NCI-H146 treated with DMSO at 0.1 percent for 48 hours (cell line): ENCODE results near the gene SLC37A1.

ENCODE experiments used
- DNase-seq: peaks from one replicate; lab custom pipeline; 2025; ENCODE audit not compliant: unreplicated experiment; lab: John Stamatoyannopoulos, UW

SLC37A1 gene

DNA sequence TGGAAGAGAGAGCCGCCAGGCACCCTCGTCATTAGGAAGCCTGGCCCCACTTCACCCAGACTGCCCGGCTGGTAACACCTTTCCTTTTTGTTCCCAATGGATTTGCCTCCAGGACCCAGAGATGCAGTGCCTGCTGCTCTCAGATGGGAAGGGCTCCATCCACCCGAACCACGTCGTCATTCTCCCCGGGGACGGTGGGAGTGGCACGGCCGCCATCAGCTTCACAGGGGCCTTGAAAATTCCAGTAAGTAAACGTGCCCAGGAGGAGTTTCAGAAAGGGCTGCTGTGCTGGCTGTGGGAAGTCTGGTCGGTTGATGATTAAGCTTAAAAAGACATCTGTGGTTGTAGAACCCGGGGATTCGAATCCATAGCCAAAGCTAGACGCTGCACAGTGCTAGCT is 45.2 kb downstream of the SLC37A1 start:
- no peak for DNase-seq

DNA sequence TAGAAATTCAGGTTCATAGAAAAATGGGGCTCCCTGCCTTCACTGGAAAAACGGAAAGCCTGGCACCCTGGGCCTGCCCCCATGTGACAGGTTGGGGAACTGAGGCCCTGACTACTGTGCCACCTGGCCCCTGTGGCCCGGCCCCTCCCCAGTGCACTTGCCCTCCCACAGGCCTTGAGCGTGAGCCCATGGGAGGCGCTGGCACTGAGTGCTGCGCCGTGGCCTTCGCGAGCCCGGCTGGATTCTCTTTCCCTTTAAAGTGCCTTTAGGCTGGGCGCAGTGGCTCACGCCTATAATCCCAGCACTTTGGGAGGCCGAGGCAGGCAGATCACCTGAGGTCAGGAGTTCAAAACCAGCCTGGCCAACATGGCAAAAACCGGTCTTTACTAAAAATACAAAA is 45.7 kb downstream of the SLC37A1 start:
- no peak for DNase-seq

DNA sequence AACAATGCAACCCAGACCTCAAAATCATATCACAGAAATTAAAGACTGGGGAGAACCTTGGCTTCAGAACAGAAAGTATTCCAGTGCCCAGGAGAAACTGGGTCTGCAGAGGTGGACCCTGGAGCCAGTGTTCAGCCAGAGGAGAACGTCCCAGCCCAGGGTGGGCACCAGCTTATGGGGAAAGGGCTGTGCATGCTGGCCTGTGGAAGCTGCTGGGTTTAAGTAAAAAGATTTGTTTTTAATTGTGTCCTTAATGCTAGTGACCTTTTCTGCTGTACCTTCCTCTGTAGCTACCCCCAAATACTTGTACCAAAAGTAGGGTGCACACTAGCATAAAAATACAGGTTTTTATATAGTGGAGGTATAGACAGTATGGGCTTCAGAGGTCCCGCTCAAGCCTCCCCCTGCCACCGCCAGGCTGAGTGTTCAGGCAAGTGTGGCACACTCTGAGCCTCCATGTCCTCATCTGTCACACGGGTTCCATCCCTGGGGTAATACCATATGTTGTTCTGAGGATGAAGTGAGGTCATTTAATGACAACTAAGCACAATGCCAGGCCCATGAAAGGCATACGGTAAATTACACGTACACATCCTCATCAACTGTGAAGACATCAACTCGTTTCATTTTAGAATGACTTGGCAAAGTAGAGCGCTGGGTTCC is 47.0 kb downstream of the SLC37A1 start:
- no peak for DNase-seq

DNA sequence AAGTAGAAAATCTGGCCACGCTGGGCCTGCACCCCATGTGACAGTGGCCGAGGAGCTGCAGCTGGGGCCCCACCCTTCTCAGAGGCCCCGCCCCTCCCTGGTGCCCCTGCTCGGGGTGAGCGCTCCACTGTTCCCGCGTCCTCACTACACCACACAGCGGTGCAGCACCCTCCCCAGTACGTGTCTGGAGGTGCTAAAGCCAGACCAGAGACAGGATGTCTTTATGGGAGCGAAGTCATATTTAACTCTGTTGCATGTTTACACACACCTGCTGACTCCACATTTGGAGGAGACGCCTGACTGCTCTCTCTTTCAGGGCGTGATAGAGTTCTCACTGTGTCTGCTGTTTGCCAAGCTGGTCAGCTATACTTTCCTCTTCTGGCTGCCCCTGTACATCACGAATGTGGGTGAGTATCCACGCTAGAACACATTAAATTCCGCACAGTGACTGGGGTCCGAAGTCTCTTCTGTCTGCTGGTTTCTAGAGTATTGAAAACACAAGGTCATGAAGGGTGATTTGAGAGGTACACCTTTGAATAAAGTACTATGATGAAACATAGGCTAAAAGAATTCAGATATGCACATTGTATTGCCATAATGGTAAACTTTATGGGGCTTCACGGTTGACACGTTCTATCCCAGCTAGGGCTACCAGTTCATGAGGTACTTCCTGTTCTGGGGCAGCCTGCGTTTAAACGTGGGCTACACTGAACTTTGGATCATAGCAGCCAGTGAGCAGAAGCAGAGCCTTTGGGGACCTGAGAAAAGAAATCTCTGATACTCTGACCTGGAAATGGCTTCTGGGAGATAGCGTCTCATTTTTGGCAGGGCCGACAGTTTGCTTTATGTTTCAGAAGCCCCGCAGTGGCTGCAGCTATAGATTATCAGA is 48.4 kb downstream of the SLC37A1 start:
- DNase-seq: peak; percentile 61

DNA sequence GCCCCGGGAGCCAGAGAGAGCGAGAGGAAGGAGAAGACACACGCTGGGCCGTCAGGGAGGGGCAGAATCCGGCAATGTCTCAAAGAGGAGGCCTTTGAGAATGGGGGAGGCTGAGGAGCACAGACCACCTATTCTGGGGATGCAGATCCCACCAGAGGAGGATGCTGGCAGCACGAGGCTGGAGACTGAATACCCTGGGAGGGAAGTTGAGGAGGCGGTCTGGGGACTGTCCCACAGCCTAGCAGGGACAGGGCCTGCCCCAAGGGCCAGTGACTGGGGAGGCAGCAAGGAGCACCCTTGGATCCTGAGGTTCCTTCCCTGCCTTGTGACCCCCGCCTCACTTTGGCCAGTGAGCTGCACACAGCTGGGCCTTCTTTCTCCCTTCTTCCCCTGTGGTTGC is 49.2 kb downstream of the SLC37A1 start:
- no peak for DNase-seq

DNA sequence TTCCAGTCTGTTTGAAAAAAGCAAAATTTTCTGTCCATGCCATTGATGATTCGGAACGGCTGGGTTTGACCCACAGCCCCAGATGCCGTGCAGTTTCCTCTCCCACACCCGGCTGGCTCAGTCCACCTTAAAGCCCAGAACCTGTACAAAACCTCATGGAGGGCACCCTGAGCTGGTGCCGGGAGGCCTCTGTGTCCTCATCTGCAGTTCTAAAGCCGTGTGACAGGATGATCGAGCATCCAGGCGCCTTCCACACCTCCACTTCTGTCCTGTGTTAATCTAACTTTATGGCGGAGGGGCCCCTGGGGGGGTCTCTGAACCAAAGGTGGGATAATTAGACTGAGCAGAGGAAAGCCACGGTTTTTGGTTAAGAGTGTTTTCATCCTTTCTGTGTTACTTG is 49.6 kb downstream of the SLC37A1 start:
- DNase-seq: no peak

DNA sequence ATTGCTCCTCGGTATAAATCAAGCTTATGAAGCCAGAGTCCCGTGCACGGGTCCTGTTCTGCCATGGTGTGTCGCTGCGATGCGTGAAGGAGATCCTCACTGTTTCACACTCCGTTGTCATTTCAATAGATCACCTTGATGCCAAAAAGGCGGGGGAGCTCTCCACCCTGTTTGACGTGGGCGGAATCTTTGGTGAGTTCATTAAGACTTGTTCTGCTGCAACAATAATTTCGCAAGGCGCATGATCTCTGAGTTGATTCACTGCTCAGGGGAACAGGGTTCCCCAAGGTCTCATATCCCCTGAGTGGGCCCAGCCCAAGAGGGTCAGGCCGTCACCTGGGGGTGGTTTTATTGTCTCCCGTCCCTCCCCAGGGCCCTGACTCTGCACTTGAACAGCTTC is 50.0 kb downstream of the SLC37A1 start:
- no peak for DNase-seq

DNA sequence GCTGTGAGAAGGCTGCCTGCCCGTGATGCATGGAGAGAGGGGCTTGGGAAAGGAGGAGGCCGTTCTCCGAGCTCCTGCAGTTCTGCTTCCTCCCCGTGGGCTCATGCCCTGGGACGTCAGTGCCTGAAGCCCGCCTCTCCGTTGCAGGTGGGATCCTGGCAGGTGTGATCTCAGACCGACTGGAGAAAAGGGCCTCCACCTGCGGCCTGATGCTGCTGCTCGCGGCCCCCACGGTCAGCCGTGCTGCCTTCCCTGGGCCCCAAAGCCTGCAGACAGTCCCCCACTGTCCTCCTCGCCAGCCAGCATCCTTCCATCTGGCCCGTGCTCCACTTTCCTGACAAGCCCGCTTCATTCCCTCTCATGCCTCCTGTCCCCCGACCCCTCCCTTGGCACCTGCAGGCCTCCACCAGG is 50.9 kb downstream of the SLC37A1 start:
- DNase-seq: no peak

DNA sequence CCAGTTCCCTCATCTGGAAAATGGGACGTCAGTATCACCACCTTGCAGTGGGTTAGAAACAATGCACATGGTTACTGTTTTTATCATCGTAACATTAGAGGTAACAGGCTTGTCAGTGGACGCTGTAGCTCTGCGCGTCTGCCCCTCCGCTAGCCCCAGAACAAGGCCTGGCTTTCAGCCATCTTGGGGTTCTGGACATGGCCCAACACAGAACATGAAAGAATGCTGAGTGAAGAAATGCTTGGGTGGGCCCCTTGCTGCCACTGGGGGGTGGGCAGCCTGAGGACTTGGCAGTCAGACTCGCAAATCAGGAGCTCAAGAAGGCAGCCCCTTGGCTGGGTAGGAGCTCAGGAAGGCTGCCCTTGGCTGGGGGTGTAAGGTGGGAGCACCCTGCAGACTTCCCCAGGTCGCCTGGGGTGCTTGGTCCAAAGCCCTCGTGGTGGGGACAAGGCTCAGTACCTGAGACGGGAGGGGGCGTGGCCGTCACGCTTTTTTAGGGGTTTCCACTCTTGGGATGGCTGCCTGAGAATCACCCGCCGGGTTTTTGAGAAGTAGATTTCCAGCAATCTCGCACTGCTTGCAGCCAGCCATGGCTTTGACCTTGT is 51.7 kb downstream of the SLC37A1 start:
- DNase-seq: no peak

DNA sequence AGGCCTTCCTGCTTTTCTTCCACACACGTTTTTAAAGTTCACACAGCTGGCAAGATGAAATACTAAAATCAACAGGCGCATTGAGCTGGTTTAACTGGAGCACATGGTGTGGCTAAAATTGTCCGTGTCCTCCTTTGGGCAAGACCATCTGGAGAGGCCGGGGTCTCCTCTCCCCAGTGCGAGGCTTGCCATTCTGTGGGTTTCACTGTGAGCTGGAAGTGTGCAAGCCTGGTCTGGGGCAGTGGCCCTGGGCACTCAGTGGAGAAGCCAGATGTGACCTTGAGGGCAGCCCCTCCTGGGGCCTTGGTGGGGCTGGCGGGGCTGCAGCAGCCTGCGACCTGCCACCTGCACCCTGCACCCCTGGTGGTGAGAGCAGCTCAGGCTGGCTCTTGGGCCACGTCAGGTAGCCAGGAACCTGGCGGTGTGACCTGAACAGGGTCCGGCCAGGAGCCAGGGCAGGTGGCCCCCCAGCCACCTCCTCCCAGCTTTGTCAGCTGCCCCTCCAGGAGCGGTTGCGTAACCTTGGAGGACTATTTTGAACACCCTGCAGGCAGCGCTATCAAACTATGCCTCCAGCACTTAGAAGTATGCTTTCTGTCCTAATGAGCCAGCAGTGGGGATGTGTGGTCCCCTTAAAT is 52.4 kb downstream of the SLC37A1 start:
- no peak for DNase-seq

DNA sequence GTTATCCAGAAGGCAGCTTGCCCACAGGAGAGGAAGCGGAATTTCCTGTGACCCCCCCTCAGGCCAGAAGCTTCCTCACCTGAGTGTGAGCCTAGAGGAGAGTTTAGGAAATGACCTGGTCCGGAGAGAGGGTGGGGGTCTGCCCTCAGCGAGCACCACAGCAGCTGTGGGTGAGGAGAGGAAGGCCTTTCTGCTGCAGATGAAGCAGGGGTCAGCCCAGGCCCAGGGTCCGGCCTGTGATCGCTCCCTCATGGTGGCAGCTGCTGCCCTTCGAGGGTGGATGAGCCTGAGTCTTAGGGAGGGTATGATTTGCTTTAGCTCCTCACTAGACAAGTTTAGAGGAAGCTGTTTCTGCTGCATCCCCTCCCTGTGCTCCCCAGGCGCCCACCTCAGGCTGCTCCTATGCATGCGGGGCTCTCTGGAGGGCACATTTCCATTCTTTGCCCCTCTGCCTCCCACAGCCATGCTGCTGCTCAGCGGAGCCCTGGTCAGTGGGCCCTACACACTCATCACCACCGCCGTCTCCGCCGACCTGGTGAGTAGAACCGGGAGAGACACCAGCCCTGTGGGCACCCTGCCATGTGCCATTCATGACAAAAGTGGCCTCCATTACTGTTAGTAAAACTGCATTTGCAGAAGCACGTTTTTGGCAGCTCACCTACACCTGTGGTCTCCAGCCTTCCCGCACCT is 53.0 kb downstream of the SLC37A1 start:
- no peak for DNase-seq

DNA sequence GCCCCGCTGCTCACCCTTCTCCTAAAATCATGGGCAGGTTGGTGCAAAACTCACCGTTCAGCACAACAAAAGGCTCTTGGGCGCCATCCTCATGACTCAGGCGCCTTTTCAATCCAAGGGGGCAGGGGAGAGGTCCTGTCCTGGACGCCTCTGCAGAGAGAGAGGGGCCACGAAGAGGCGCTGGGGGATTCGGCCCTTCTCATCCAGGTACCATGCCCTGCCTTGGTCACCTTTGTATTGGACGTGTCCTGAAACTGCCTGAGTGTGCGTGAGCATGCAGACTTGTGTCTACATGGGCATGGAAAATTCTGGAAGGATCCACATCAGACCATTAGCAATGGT is 53.5 kb downstream of the SLC37A1 start:
- DNase-seq: no peak

DNA sequence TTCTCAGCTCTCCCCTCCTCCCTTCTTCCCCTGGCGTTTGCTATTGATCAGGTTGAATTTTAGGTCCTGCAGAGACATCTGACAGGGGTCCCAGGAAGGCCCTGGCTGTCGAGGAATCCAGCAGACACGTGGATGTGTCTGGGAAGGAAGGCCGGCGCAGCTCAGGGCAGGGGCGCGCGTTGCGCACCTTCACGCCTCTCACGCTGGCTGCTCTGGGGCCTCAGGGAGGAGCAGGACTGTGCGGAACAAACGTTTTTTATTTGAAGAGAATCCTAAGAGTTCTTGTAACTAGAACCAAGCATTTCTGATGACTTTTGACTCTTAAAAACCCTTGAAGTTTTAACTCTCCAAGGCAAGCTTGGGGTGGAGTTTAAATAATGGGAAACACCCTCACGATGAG is 54.2 kb downstream of the SLC37A1 start:
- DNase-seq: no peak

DNA sequence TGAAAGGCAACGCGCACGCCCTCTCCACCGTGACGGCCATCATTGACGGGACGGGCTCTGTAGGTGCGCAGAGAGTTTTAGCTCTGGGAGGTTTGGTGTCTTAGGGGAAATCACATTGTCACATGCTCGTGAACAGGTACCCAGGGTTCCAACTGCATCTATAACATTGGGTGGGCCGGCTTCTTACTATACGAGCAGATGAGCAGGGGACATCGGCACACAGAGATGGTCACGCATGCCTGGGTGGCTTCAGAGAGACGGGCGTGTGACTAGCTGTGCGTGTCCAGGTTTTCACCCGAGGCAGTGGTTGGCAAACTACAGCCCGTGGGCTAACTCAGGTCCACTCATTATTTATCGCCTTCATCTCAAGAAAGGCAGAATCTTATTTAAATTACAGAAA is 54.7 kb downstream of the SLC37A1 start:
- no peak for DNase-seq

DNA sequence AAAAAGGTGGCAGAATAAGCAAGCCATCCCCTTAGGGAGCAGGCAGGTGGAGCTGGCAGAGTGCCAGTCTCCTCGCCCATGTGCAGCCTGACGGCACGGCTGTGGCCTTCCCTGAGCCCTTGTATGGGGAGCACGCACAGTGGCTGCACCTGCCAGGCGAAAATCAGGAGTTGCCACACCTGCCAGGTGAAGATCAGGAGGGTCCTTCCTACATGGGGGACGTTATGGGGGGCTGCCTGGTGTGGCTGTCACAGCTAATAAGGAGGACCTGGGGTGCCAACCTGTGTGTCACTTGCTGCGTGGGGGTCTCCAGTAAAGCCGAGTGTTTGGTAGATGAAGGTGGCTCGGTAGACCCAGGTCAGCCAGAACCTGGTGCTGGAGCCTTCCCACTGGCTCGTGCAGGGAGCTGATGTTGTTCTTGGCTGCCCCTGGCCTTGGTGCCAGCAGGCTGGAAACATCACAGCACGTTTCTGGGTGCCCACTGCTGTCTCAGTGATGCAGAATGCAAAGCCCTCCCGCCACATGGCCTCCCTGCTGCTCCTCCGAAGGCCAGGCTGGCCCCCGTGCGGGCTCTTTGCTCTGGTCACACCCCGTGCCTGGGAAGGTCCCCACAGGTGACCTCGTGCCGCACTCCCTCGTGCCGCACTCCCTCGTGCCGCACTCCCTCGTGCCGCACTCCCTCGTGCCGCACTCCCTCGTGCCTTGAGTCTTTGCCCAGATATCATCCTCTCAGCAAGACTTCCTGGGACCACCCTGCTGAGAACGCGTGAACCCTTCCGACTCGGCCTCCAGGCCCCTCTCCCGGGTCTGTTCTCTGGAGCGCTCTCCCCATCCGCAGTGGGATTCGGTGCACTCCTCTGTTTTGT is 55.4 kb downstream of the SLC37A1 start:
- no peak for DNase-seq

DNA sequence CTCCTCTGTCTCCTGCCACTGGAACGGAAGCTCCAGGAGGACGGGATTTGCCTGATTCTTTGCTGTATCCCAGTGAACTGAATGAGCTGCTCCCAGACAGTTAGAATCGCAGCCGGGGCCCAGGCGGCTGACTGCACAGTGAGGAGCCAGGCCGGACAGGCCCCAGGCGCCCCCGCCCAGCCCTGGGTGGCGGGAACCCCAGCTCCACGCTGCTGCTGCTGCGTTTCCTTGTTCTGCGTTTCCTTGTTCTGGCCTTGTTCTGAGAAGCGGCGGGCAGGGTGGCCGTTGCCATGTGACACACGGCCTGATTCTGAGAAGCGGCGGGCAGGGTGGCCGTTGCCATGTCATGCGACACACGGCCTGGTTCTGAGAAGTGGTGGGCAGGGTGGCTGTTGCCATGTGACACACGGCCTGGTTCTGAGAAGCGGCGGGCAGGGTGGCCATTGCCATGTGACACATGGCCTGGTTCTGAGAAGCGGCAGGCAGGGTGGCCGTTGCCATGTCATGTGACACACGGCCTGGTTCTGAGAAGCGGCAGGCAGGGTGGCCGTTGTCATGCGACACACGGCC is 56.2 kb downstream of the SLC37A1 start:
- no peak for DNase-seq

DNA sequence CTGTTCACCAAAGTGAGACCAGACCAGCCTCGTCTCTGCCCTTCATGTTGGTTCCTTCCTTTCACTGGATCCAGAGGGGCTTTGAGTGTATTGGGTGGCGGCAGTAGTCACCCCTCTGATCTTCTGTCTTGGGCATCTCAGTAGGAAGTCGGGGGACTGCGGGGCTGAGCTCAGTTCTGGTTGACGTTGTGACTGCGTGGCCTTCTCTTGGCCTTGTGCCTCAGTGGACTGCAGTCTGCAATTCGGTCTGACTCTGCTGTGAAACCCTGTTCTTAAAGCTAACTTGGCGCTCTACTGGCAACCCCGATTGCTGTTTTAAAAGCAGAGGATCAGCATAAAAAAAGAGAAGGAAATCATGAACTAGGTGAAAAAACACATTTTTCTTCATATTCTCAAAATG is 56.7 kb downstream of the SLC37A1 start:
- no peak for DNase-seq

DNA sequence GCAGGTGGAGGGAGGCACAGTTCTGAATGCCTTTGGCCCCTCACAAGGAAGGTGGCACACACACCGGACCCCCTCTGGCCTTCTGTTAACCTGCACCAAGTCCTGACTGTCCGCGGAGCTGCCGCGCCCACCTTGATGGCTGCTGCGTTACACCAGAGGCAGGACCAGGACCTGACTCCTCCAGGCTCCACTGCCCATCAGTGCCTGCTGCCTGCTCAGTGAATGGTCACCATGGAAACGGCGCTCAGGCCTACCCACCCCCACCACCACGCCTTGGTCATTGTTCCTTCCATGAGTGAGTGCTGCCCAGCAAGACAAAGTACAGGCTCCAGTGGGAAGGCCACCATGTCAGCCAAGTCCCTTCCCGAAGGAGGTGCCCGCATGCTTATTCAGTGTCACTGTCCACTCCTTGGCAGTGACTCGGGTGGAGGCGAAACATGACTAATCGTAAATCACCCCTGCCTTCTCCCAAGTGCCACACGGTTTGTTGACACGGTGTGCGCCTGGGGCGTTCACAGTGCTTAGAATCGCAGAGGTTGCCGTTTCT is 57.3 kb downstream of the SLC37A1 start:
- DNase-seq: peak; percentile 49

DNA sequence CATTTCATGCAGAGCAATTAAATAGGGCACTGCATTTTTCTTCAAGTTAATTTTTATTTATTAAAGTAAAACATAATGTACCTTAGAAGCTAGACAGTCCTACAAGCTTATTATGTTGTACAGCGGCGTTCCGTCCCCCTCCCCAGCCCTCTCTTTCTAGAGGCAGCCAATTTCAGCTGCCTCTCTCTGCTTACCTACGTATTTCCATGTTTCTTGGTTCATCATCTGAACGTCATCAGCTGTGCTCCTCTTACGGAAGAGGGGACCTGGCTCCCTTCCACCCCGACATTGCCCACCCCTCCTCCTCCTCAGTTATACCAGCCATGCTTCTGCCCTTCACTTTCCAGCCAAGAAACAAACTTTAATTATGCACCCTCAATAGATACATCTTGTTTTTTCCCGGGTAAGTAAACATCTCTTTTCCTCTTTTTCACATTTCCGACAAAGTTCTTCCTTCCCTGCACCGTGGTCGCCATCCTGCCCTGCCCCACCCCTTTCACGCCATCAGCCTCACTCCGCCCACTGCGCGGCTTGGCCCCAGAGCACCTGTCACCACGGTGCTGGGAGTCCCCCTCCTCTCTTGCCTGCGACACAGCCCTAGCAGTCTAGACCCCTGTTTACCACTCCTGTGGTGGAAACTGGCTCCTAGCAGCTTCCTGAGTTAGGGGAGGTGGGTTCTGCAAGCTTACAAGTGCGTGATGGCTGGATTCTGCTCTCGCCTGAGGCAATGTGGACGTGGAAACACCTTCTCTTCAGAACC is 57.9 kb downstream of the SLC37A1 start:
- DNase-seq: no peak
